Right kidney (tissue), 1 donor: ENCODE data around the gene ALDH3B1.

ENCODE experiments used
- DNase-seq: peaks from one replicate; pipeline ENCODE4 v3.0.0-alpha.2; 2016

Gene ALDH3B1

DNA sequence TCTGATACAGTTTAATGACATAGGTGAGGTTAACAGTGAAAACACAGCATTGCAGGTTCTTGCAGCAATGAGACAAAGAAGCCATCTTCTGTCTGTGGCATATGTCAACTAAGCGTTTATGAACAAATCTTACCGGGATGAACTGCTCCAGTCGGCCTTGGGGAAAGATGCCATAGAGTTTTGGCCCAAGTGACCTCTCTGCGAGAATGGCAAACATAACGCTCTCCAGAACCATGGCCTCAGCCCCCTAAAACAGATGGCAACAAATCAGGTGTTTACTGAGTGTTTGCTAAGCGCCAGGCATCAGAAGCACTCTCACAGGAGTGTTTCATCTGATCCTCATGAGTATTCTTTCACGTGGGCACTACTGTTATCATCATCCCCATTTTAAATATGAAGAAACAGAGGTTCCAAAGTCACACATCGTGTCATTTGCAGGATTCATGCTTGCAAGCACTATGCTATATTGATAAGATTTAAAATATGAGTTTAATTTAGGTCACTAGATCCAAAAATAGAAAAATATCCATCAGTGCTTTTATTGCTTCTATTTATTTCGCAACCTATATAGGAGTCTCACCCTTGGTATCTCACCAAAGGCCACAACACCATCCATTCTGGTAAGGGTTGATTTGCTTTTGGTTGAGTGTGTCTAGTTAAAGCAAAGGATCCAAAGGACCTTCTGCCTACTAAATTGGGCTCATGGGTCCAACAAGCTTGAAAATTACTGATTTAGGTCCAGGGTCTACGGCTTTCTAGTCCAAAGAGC, 64.6 kb downstream of the ALDH3B1 start:
- no peak for DNase-seq

DNA sequence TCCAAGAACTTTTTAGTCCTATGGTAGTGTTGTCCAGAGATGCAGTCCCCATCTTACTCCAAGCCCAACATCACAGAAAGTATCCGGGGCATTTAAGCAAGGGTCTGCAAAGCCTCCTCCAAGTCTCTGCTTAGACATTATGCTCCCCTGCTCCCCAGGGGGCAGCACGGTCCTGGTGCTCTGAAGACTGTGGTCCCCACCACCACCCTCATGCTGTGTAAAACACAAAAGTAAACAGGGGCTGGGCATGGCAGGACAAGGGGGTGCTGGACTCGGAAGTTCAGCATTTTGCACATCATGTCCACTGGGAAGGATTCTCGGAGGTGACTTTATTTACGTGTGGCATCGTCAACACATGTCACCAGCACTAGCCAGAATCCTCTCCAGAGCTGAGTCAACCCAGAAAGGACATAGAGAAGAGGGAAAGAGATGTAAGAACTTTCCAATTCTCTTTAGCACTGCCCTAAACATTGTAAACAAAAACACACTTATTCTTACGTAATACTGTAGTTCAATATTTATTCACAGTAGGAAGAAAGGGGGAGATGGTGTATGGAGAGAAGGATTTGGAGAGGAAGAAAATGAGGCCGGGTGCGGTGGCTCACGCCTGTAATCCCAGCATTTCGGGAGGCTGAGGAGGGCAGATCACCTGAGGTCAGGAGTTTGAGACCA, 66.4 kb downstream of the ALDH3B1 start:
- no peak for DNase-seq

DNA sequence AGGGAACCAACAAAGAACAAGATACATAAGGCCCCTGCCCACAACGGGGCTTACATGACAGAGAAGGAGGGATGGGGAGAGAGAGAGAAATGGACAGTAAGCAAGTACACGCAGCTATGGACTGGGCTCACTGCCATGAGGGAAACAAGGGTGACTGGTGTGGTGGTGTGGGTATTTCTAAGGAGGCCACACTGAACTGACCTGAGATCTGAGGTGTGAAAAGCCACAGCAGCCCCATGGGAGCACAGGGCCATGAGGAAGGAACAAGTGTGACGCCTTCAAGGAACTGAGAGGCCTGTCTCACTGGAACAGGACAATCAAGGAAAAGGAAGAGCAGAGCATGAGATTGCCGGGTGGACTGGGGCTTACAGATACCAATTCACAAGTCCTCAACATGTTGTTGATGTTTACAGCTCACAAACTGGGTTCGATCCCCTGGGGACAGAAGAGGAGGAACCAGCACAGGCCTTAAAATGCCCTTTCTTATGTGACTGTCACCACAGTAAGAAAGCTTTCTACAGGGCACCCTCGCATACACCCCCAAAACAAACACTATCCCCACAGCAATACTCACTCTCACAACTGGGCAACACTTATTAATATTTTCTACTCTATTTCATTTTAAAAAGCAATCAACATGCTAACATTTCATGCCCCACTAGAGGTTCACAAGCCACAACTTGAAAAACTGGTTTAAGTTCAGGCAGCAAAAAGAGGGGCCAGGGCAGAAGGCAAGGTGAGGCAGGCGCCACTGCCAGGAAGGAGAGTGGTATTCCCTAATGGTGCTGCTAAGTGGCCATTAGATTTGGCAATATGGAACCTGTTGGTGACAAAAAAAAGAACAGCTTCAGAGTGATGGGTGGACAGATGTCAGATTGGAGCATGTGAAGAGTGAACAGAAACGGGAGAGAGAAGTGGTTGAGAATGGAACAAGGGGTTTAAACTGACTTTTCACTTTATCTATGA, 67.8 kb downstream of the ALDH3B1 start:
- DNase-seq: no peak
